ENCODE results near the gene DENND4A. TPM values are rescaled to one million over a fixed set of nuclear protein-coding genes. Genes with fewer than 3 reads are reported as not detected.

The DENND4A gene
- total RNA-seq (2013; cell fraction: nucleolus; rRNA removed) = 602 and 632 TPM in 2 replicates
- total RNA-seq (2014; rRNA removed) = 54.4 and 60.5 TPM in 2 replicates
- total RNA-seq (2014; rRNA removed; fragmentation: Illumina TruSeq; extraction: Trizol) = 81.8 and 87.2 TPM in 2 replicates
- 46.7 and 50.1 TPM in 2 replicates for total RNA-seq (2021)
- polyA plus RNA-seq (2011; ENCODE audit: low read depth) = 10.2 TPM
- 65.3 and 97.9 TPM in 2 replicates for polyA plus RNA-seq (2011; rRNA removed)
- polyA plus RNA-seq (2011; cell fraction: cytosol; rRNA removed) = 23.4 and 27.1 TPM in 2 replicates
- 56.4 and 58.1 TPM in 2 replicates for polyA plus RNA-seq (2011; cell fraction: nucleus; rRNA removed)
- 23.2 and 28.0 TPM in 2 replicates for polyA plus RNA-seq (2012)
- polyA plus RNA-seq (2014; fragmentation: Illumina TruSeq; extraction: Trizol) = 39.3 and 49.0 TPM in 2 replicates
- polyA plus RNA-seq (2014; fragmentation: Nextera tagmentation; extraction: Ambion mirVana) = 10 to 100 TPM; 14.2 to 15.4 TPM
- polyA plus RNA-seq (2014; rRNA removed) = 28.5 and 28.8 TPM in 2 replicates
- polyA plus RNA-seq (2016; fragmentation: Nextera tagmentation; extraction: Ambion mirVana) = 10 to 100 TPM; 21.6 to 26.8 TPM
- polyA minus RNA-seq (2011; rRNA and poly(A)+ RNA removed) = 188 and 229 TPM in 2 replicates
- polyA minus RNA-seq (2011; cell fraction: cytosol; rRNA and poly(A)+ RNA removed) = 42.9 and 49.6 TPM in 2 replicates
- polyA minus RNA-seq (2011; cell fraction: nucleus; rRNA and poly(A)+ RNA removed) = 120 and 185 TPM in 2 replicates
- percentile 98 among the genes with signal in this experiment for Bru-seq, nascent RNA
- percentile 98 among the genes with signal in this experiment for BruChase-seq, experiment 1, labeled RNA remaining after a 6-hour chase
- BruChase-seq, experiment 2, labeled RNA remaining after a 2-hour chase = percentile 98 among the genes with signal in this experiment
- long read RNA-seq, experiment 1, partial matches to known transcripts = 0 of 1 reads
- long read RNA-seq, experiment 1, other reads (novel, unspliced or antisense) = 1 of 1 reads
- long read RNA-seq, experiment 2, partial matches to known transcripts = 38 of 58 reads
- long read RNA-seq, experiment 2, other reads (novel, unspliced or antisense) = 19 of 58 reads

- ChIA-PET SMC1A (ENCODE audit: uncharacterized antibody, unreplicated experiment) (interaction anchor here (0.6 to 25.5 kb wide), 19 partner anchors 10 to 125 kb away, joined by 3 to 488 read pairs (median 5); partner anchors contain the start of gene RAB11A), RAD21 (ENCODE audit: unreplicated experiment) (interaction anchor here (0.7 to 17.7 kb wide), 25 partner anchors 9 to 610 kb away, joined by 3 to 344 read pairs (median 4); partner anchors contain the start of genes INTS14 and RAB11A), CTCF (interaction anchor here (0.8 to 14.7 kb wide), 8 partner anchors 11 to 44 kb away, joined by 3 to 155 read pairs (median 5); no protein-coding TSS in a partner anchor), POLR2A (interaction anchor here (0.7 to 14.8 kb wide), 14 partner anchors 11 to 360 kb away, joined by 3 to 260 read pairs (median 4); partner anchors contain the start of gene RAB11A)
- ATAC-seq (peak; percentile 79), FAIRE-seq (peak; percentile 95), DNase-seq (ENCODE audit: low read depth, low spot score) (peak; percentile 97)
- H3K4me1 ChIP-seq (ENCODE audit: control insufficient read depth, insufficient read depth, low read length) = peaks cover 18% of the 10 kb centered on the region
- peak within 1 kb of the TSS; percentile 85 for H2AFZ ChIP-seq (ENCODE audit: control insufficient read depth, low read depth, low read length)
- BruUV-seq (replicated peaks) = TSS peak; percentile 99
- H3K36me3 ChIP-seq (ENCODE audit: control insufficient read depth in 2 of 2, insufficient read depth in 2 of 2, low read length in 1 of 2) = no peaks in the 10 kb centered on the region
- H3K9ac ChIP-seq (ENCODE audit: control insufficient read depth, insufficient read depth, low read length) = peak within 1 kb of the TSS; percentile 88
- H3K4me2 ChIP-seq (ENCODE audit: control insufficient read depth, insufficient read depth) = peak within 1 kb of the TSS; percentile 90
- in situ Hi-C loops (cut with MboI) = loop anchor here (25.0 kb wide), 1 partner anchor 1295 kb away; no protein-coding TSS in a partner anchor
- H3K27ac ChIP-seq (ENCODE audit: control insufficient read depth, insufficient read depth) = peak within 1 kb of the TSS; percentile 99
- intact Hi-C loops (cut with micrococcal nuclease; ENCODE audit: unreplicated experiment) = loop anchor here (2.0 to 5.0 kb wide), 3 partner anchors 26 to 490 kb away; partner anchors contain the start of gene RNU5B-1
- WGBS (ENCODE audit: insufficient coverage, insufficient replicate concordance, low lambda C conversion rate, missing lambda C conversion rate) = under 1% methylated on average over 44 of the region's 63 CpGs
- H3K4me3 ChIP-seq = peak within 1 kb of the TSS; percentile 96
- no peaks in the 10 kb centered on the region for H3K9me3 ChIP-seq (replicated peaks; ENCODE audit: control insufficient read depth, insufficient read depth, low read length)
- H3K27me3 ChIP-seq (replicated peaks in 1 of 2; ENCODE audit: control insufficient read depth in 2 of 2, insufficient read depth in 2 of 2, low read length in 1 of 2) = no peaks in the 10 kb centered on the region
- H4K20me1 ChIP-seq (ENCODE audit: control insufficient read depth, insufficient read depth) = no peaks in the 10 kb centered on the region
- peaks cover 57% of the 10 kb centered on the region for H3K79me2 ChIP-seq (ENCODE audit: control insufficient read depth, insufficient read depth, low read length)
- TF ChIP-seq FOXM1 (IDR thresholded peaks at IDR 0.05; ENCODE audit: low read depth, low read length) = peak; percentile 99
- no peak for TF ChIP-seq MXI1 (IDR thresholded peaks at IDR 0.05; ENCODE audit: low read depth, low read length)
- TF ChIP-seq TCF7 (IDR thresholded peaks at IDR 0.05; ENCODE audit: borderline replicate concordance) = peak; percentile 60; the same call in 1 of the 2 replicates
- TF ChIP-seq, protein P1, sequence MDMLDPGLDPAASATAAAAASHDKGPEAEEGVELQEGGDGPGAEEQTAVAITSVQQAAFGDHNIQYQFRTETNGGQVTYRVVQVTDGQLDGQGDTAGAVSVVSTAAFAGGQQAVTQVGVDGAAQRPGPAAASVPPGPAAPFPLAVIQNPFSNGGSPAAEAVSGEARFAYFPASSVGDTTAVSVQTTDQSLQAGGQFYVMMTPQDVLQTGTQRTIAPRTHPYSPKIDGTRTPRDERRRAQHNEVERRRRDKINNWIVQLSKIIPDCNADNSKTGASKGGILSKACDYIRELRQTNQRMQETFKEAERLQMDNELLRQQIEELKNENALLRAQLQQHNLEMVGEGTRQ (IDR thresholded peaks at IDR 0.05; ENCODE audit: borderline replicate concordance, low read depth, low read length) = no peak
- peak; percentile 99 for TF ChIP-seq MTA2 (IDR thresholded peaks at IDR 0.05; ENCODE audit: low read depth)
- peak; percentile 76 for TF ChIP-seq SMAD1 (IDR thresholded peaks at IDR 0.05; ENCODE audit: low read depth, partially characterized antibody)
- no peak for TF ChIP-seq FOXK2 (IDR thresholded peaks at IDR 0.05)
- TF ChIP-seq BMI1 (IDR thresholded peaks at IDR 0.05; ENCODE audit: borderline replicate concordance) = peak; percentile 77
- TF ChIP-seq CBX5 (IDR thresholded peaks at IDR 0.05; ENCODE audit: low read depth) = 0 out of 2 replicates have a peak, but pooled peaks have one; percentile 48
- peak; percentile 97 for TF ChIP-seq YY1 (IDR thresholded peaks at IDR 0.05; ENCODE audit: low read depth, low read length)
- peak; percentile 79; the same call in 1 of the 2 replicates for TF ChIP-seq TAF1 (IDR thresholded peaks at IDR 0.05; ENCODE audit: borderline replicate concordance, low read depth, low read length)
- no peak for TF ChIP-seq CEBPZ (IDR thresholded peaks at IDR 0.05; ENCODE audit: low read depth, low read length)
Observed at GRCh38 chr15:65792138-65792987, at the start of gene DENND4A. DENND4A (minus strand) TSS chr15:65792293; CDS start chr15:65756450, 35,843 bp downstream.

Measured in GM12878 (cell line).